Measurements from ENCODE around the gene VPS37B.

VPS37B gene

GRCh38 chr12:122868471-122869177, 27.3 kb downstream of the VPS37B start:
- Histone ChIP-seq H3K9me3 (ENCODE audit: insufficient read depth, low read depth, low read length) (no peaks in the 10 kb centered on the region), H3K4me1 (ENCODE audit: insufficient read depth, low read length) (peaks cover 16% of the 10 kb centered on the region), H3K27ac (ENCODE audit: low read length) (no peak overlapping the region), H3K4me3 (ENCODE audit: low read length) (no peak overlapping the region), H3K27me3 (ENCODE audit: insufficient read depth, low read length) (peaks cover 61% of the 10 kb centered on the region), H3K36me3 (ENCODE audit: insufficient read depth, low read depth, low read length) (peaks cover 30% of the 10 kb centered on the region), H3K9ac (ENCODE audit: low read depth, low read length) (no peak overlapping the region)

DNA sequence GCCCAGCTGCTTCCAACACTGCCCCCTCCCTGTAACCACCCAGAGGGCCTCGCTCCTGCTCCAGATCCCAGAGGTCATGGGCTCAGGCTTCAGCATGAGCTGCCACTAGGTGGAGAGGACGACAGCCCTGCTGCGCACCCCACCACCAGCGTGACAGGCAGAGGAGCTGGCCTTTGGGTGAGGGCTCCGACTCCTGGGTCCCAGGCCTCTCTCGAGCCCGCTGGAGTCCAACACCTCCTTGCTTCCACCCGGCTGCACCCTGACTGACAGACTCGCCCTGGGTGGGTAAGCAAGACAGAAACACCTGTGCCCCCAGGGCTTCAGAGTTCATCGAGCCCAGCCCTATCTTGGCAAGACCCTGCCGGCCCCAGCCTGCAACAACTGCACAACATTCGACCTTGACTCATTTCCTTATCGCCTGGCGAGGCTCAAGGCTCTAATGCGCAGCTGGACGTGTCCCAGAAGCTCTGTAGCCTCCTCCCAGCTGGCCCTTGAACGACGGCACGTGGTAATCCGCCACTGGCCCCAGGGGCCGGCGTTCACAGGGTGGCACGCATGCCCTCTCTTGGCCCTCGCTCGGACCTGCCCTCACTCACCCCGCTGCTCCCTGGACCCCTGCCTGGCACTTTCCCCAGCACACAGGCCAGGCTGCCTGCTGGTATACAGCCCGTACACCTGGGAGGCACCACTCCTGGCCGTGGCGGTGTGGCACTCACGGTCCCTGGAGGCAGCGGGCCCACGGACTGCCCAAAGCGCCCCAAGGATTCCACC, 28.0 kb downstream of the VPS37B start:
- Histone ChIP-seq H3K9me3 (ENCODE audit: insufficient read depth, low read depth, low read length) (no peaks in the 10 kb centered on the region), H3K9ac (ENCODE audit: low read depth, low read length) (no peak overlapping the region), H3K4me3 (ENCODE audit: low read length) (no peak overlapping the region), H3K4me1 (ENCODE audit: insufficient read depth, low read length) (peaks cover 14% of the 10 kb centered on the region), H3K27me3 (ENCODE audit: insufficient read depth, low read length) (peaks cover 53% of the 10 kb centered on the region), H3K27ac (ENCODE audit: low read length) (no peak overlapping the region), H3K36me3 (ENCODE audit: insufficient read depth, low read depth, low read length) (peaks cover 30% of the 10 kb centered on the region)

DNA sequence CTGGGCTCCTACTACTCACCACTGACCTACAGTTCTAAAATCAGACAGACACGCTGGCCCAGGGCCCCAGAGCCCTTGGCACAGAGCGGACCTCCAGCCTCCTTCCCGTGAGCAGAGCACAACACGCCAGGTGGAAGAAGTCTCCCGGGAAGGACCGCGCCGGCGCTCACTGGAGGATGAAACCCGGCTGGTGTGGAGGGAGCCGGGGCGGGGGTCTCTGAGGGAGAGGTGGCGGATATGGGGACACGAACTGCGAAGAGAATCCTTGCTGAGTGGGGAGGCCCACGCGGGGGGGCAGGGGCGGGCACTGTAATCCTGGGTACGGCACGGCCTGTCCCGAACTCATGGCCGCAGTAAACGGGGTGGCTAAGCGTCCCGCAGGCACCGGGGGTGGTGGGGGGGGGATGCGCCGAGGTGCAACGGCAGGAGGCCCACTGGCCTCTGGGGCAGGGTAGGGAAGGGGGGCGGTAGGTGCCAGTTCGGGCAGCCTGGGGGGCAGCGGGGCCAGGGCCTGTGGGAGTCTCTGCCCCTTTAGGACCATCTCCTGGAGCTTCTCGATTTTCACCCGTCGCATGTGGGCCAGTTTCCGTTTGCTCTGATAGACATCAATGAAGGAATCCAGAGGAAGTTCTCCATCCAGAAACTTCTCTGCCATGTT, 28.8 kb downstream of the VPS37B start:
- Histone ChIP-seq H3K4me3 (ENCODE audit: low read length) (no peak overlapping the region), H3K9me3 (ENCODE audit: insufficient read depth, low read depth, low read length) (no peaks in the 10 kb centered on the region), H3K4me1 (ENCODE audit: insufficient read depth, low read length) (peaks cover 8% of the 10 kb centered on the region), H3K27ac (ENCODE audit: low read length) (no peak overlapping the region), H3K9ac (ENCODE audit: low read depth, low read length) (no peak overlapping the region), H3K27me3 (ENCODE audit: insufficient read depth, low read length) (peaks cover 45% of the 10 kb centered on the region), H3K36me3 (ENCODE audit: insufficient read depth, low read depth, low read length) (peaks cover 30% of the 10 kb centered on the region)

DNA sequence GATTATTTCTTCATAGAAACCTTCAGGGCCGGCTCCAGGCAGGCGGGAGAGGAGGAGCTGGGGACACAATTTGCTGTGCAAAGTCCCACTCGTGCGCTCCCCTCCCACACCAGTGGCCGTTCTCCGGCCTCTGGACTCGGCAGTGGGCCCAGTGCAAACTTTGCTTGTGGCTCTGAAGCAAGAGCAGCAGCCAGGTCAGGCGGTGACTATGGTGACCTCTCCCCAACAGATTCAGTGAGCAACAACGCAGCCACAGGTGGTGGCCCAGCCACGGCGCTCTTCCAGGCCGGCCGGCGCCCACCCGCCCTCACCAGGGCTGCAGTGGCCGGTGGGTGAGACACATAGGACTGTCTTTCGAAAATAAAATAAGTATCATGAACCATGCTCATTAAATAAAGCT, 29.5 kb downstream of the VPS37B start:
- no peak overlapping the region for H3K27ac ChIP-seq (ENCODE audit: low read length)
- H3K4me1 ChIP-seq (ENCODE audit: insufficient read depth, low read length), result peaks cover 2% of the 10 kb centered on the region
- H3K27me3 ChIP-seq (ENCODE audit: insufficient read depth, low read length), result peaks cover 38% of the 10 kb centered on the region
- H3K4me3 ChIP-seq (ENCODE audit: low read length), result no peak overlapping the region
- H3K9ac ChIP-seq (ENCODE audit: low read depth, low read length), result no peak overlapping the region
- no peaks in the 10 kb centered on the region for H3K9me3 ChIP-seq (ENCODE audit: insufficient read depth, low read depth, low read length)
- peaks cover 30% of the 10 kb centered on the region for H3K36me3 ChIP-seq (ENCODE audit: insufficient read depth, low read depth, low read length)

- Histone ChIP-seq H3K36me3 (ENCODE audit: insufficient read depth, low read depth, low read length) (peaks cover 25% of the 10 kb centered on the region), H3K27ac (ENCODE audit: low read length) (no peak overlapping the region)
These were observed 30.4 kb downstream of the VPS37B start for GRCh38 chr12:122865268-122866231.

GRCh38 chr12:122864894-122865253, 31.1 kb downstream of the VPS37B start:
- peaks cover 18% of the 10 kb centered on the region for H3K36me3 ChIP-seq (ENCODE audit: insufficient read depth, low read depth, low read length)
- H3K27me3 ChIP-seq (ENCODE audit: insufficient read depth, low read length), result peaks cover 23% of the 10 kb centered on the region
- H3K9me3 ChIP-seq (ENCODE audit: insufficient read depth, low read depth, low read length), result no peaks in the 10 kb centered on the region
- H3K9ac ChIP-seq (ENCODE audit: low read depth, low read length), result no peak overlapping the region
- H3K4me3 ChIP-seq (ENCODE audit: low read length), result no peak overlapping the region
- no peak overlapping the region for H3K27ac ChIP-seq (ENCODE audit: low read length)
- no peaks in the 10 kb centered on the region for H3K4me1 ChIP-seq (ENCODE audit: insufficient read depth, low read length)

More at GRCh38 chr12:122865268-122866231, 30.4 kb downstream of the VPS37B start:
- no peak overlapping the region for H3K4me3 ChIP-seq (ENCODE audit: low read length)
- no peaks in the 10 kb centered on the region for H3K9me3 ChIP-seq (ENCODE audit: insufficient read depth, low read depth, low read length)
- H3K9ac ChIP-seq (ENCODE audit: low read depth, low read length), result no peak overlapping the region
- peaks cover 30% of the 10 kb centered on the region for H3K27me3 ChIP-seq (ENCODE audit: insufficient read depth, low read length)
- H3K4me1 ChIP-seq (ENCODE audit: insufficient read depth, low read length), result no peaks in the 10 kb centered on the region

DNA sequence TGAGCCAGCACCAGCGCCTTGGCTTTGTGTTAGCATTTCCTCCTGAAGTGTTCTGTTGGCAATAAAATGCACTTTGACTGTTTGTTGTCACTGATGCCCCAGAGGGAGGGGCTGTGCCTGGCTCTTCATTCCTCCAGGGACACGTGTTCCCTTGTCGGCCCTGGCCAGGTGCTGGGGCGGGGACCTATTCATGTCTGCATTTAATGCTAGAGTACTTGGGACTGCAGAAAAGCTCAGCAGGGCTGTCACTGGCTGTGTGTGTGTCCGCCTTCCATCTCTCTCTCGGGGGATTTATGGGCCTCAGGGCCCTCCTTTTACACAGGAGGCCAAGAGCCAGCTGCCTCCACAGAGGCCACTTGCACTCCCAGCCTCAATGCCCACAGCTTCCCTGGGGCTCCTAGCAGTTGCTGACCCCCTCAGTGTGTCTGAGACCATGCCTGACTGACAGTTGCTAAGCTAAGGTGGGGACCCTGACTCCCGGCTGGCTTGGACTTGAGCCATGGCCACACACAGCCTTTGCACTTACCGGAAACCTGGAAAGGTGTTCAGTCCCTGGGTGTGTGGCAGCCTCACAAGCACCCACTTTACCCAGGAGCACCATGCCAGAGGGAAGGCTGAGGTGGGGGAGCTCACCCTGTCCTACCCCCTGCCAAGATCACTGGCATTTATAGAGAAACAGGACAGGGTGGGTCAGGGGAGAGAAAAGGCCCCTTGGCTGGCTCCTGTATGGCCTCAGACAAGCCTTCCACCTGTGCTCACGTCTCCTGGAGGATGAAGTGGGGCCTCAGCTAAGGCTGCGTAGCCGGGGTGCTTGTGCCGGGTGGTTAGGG, 32.8 kb downstream of the VPS37B start:
- peaks cover 5% of the 10 kb centered on the region for H3K27me3 ChIP-seq (ENCODE audit: insufficient read depth, low read length)
- no peak overlapping the region for H3K4me3 ChIP-seq (ENCODE audit: low read length)
- no peaks in the 10 kb centered on the region for H3K4me1 ChIP-seq (ENCODE audit: insufficient read depth, low read length)
- no peak overlapping the region for H3K9ac ChIP-seq (ENCODE audit: low read depth, low read length)
- H3K27ac ChIP-seq (ENCODE audit: low read length), result no peak overlapping the region
- no peaks in the 10 kb centered on the region for H3K9me3 ChIP-seq (ENCODE audit: insufficient read depth, low read depth, low read length)
- H3K36me3 ChIP-seq (ENCODE audit: insufficient read depth, low read depth, low read length), result peaks cover 2% of the 10 kb centered on the region; the same call in 1 of the 2 replicates

GRCh38 chr12:122862110-122862634, 33.8 kb downstream of the VPS37B start:
- Histone ChIP-seq H3K27me3 (ENCODE audit: insufficient read depth, low read length) (no peaks in the 10 kb centered on the region), H3K4me1 (ENCODE audit: insufficient read depth, low read length) (no peaks in the 10 kb centered on the region), H3K9me3 (ENCODE audit: insufficient read depth, low read depth, low read length) (no peaks in the 10 kb centered on the region), H3K36me3 (ENCODE audit: insufficient read depth, low read depth, low read length) (no peaks in the 10 kb centered on the region; the same call in 1 of the 2 replicates), H3K9ac (ENCODE audit: low read depth, low read length) (no peak overlapping the region), H3K27ac (ENCODE audit: low read length) (no peak overlapping the region), H3K4me3 (ENCODE audit: low read length) (no peak overlapping the region)

DNA sequence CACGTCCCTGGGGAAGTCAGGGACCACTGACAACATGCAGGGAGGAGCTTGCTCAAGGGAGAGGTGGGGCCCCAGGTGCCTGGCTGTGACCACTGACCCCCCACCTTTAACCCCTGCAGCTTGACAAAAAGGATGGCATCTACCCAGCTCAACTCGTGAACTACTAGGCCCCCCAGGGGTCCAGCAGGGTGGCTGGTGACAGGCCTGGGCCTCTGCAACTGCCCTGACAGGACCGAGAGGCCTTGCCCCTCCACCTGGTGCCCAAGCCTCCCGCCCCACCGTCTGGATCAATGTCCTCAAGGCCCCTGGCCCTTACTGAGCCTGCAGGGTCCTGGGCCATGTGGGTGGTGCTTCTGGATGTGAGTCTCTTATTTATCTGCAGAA, 34.3 kb downstream of the VPS37B start:
- Histone ChIP-seq H3K9ac (ENCODE audit: low read depth, low read length) (no peak overlapping the region), H3K27ac (ENCODE audit: low read length) (no peak overlapping the region), H3K36me3 (ENCODE audit: insufficient read depth, low read depth, low read length) (no peaks in the 10 kb centered on the region; the same call in 1 of the 2 replicates)

DNA sequence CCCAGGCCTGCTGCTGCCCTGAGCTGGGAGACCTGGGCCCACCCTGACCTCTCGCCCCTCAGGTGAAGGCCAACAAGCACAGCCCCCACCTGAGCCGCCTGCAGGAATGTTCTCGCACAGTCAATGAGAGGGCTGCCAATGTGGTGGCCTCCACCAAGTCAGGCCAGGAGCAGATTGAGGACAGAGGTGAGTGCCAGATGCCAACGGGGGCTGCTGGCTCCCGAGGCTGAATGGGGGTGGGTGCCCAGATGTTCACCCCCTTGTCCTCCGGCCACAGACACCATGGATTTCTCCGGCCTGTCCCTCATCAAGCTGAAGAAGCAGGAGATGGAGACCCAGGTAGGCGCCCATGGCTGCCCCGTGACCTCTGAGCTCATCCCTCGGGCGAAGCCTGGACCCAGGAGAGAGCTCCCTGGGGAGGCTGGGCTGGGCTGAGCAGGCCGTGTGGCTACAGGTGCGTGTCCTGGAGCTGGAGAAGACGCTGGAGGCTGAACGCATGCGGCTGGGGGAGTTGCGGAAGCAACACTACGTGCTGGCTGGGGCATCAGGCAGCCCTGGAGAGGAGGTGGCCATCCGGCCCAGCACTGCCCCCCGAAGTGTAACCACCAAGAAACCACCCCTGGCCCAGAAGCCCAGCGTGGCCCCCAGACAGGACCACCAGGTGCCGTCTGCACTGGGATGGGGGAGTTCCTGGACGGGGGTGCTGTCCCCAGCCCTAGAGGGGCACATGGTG, 34.9 kb downstream of the VPS37B start:
- Histone ChIP-seq H3K27ac (ENCODE audit: low read length) (no peak overlapping the region), H3K4me3 (ENCODE audit: low read length) (no peak overlapping the region), H3K9ac (ENCODE audit: low read depth, low read length) (no peak overlapping the region)

More for the DNA sequence above, 34.3 kb downstream of the VPS37B start:
- H3K4me3 ChIP-seq (ENCODE audit: low read length), result no peak overlapping the region
- H3K27me3 ChIP-seq (ENCODE audit: insufficient read depth, low read length), result no peaks in the 10 kb centered on the region
- H3K9me3 ChIP-seq (ENCODE audit: insufficient read depth, low read depth, low read length), result no peaks in the 10 kb centered on the region
- H3K4me1 ChIP-seq (ENCODE audit: insufficient read depth, low read length), result no peaks in the 10 kb centered on the region

More for the DNA sequence above, 34.9 kb downstream of the VPS37B start:
- Histone ChIP-seq H3K36me3 (ENCODE audit: insufficient read depth, low read depth, low read length) (no peaks in the 10 kb centered on the region), H3K9me3 (ENCODE audit: insufficient read depth, low read depth, low read length) (no peaks in the 10 kb centered on the region), H3K27me3 (ENCODE audit: insufficient read depth, low read length) (no peaks in the 10 kb centered on the region), H3K4me1 (ENCODE audit: insufficient read depth, low read length) (no peaks in the 10 kb centered on the region)

All from iPS-20b (cell line).